ENCODE data around the gene FOXJ1.

GRCh38 chr17:76179496-76180467, 38.7 kb upstream of the FOXJ1 start:
- TF ChIP-seq ZFP30 (CRISPR knock-in tag; IDR thresholded peaks at IDR 0.05), result no peak
- no peak for TF ChIP-seq ARNTL (CRISPR knock-in tag; IDR thresholded peaks at IDR 0.05; ENCODE audit: borderline replicate concordance, low read depth)
- no peak for TF ChIP-seq BACH2 (CRISPR knock-in tag; IDR thresholded peaks at IDR 0.05; ENCODE audit: borderline replicate concordance)
- TF ChIP-seq PATZ1 (CRISPR knock-in tag; IDR thresholded peaks at IDR 0.05; ENCODE audit: borderline replicate concordance), result no peak
- TF ChIP-seq TSHZ2 (CRISPR knock-in tag; IDR thresholded peaks at IDR 0.05), result no peak
- no peak for TF ChIP-seq RARB (CRISPR knock-in tag; IDR thresholded peaks at IDR 0.05)

Data from SK-N-SH treated with all-trans-retinoic acid at 6 μM for 48 hours (cell line).